HepG2 (cell line): Measurements from ENCODE around the gene IKZF3. TPM values are rescaled to one million over a fixed set of nuclear protein-coding genes. Genes with fewer than 3 reads are reported as not detected.

Source experiments
- ATAC-seq: fragments of 200-7000 bp; cut with Tn5 transposase; 3 replicates; pipeline ENCODE4 v1.9.1; 2020; ENCODE audit warnings: mild to moderate bottlenecking, moderate library complexity
- BruUV-seq: library from RNA; stranded (reverse); fragments of 400-500 nt; replicated peaks from 2 replicates; lab custom pipeline; 2021; lab: Mats Ljungman, UMichigan
- CTCF ChIA-PET: fragments of 300-600 bp; formaldehyde crosslinking; extraction: SDS; loops from one replicate; lab custom pipeline; 2021; ENCODE audit warnings: low total read pairs, inconsistent platforms, low intra/inter-chr PET ratio; lab: Yijun Ruan, JAX
- POLR2A ChIA-PET: fragments of 350-600 bp; sonication (Branson Sonifier 250); formaldehyde crosslinking; loops from one replicate; lab custom pipeline; 2020; ENCODE audit warnings: antibody characterized with exemption, inconsistent platforms; lab: Yijun Ruan, JAX
- DNase-seq: peaks from one replicate; pipeline ENCODE4 v3.0.0-alpha.2; 2015; ENCODE audit warnings: low spot score
- FAIRE-seq: peaks from 3 replicates; lab custom pipeline; 2011; peaks lifted over from hg19 to GRCh38; lab: Jason Lieb, UNC
- H2AFZ ChIP-seq: one replicate; pipeline ENCODE4 v1.6.1; 2011; ENCODE audit warnings: low read length, inconsistent platforms
- H3K27ac ChIP-seq: fragments of 300-600 bp; 3 replicates; pipeline ENCODE4 v1.8.0; 2011; ENCODE audit warnings: mixed run types, mild to moderate bottlenecking, mixed read lengths, low read length, inconsistent platforms; ENCODE audit not compliant: insufficient read depth; ENCODE audit errors: extremely low read length
- H3K27me3 ChIP-seq, 2 experiments: fragments of 200-600 bp in 1 of 2; 2 replicates in 1 of 2; 3 replicates in 1 of 2; pipeline versions ENCODE4 v1.6.0 to v1.8.0; 2011; ENCODE audit warnings: low read length in 2 of 2, mild to moderate bottlenecking in 2 of 2, moderate library complexity in 2 of 2, inconsistent platforms in 1 of 2; ENCODE audit not compliant: insufficient read depth in 2 of 2, control insufficient read depth in 1 of 2
- H3K36me3 ChIP-seq, 2 experiments: fragments of 200-600 bp in 1 of 2; replicated peaks in 1 of 2; 2 replicates in 1 of 2; 3 replicates in 1 of 2; pipeline versions ENCODE4 v1.5.1 to v1.8.0; 2011; ENCODE audit warnings: low read length in 2 of 2, inconsistent platforms in 1 of 2; ENCODE audit not compliant: insufficient read depth in 2 of 2, control insufficient read depth in 1 of 2
- H3K4me1 ChIP-seq: 2 replicates; pipeline ENCODE4 v1.5.1; 2012; ENCODE audit warnings: low read length, inconsistent platforms; ENCODE audit not compliant: insufficient read depth
- H3K4me2 ChIP-seq: 2 replicates; pipeline ENCODE4 v1.6.0; 2011; ENCODE audit warnings: low read depth, low read length, inconsistent platforms
- H3K4me3 ChIP-seq, 3 experiments: fragments of 200-600 bp in 1 of 3; sonication (generic), shearing (Covaris generic) in 1 of 3; replicated peaks in 1 of 3; 2 replicates each; pipeline ENCODE4 v1.5.1; 2011 to 2016; ENCODE audit warnings: low read length in 3 of 3, inconsistent platforms in 2 of 3, low read depth in 2 of 3, mild to moderate bottlenecking in 2 of 3, control low read depth in 1 of 3, mixed read lengths in 1 of 3; ENCODE audit not compliant: insufficient read depth in 1 of 3
- H3K79me2 ChIP-seq: one replicate; pipeline ENCODE4 v1.6.1; 2011; ENCODE audit warnings: low read length, inconsistent platforms; ENCODE audit not compliant: insufficient read depth
- H3K9ac ChIP-seq: 2 replicates; pipeline ENCODE4 v1.6.0; 2011; ENCODE audit warnings: mild to moderate bottlenecking, low read depth, low read length, inconsistent platforms; ENCODE audit not compliant: insufficient read depth
- H3K9me3 ChIP-seq: 2 replicates; pipeline ENCODE4 v1.5.1; 2012; ENCODE audit warnings: mild to moderate bottlenecking, low read length
- H4K20me1 ChIP-seq: 2 replicates; pipeline ENCODE4 v1.6.0; 2011; ENCODE audit warnings: inconsistent platforms, mild to moderate bottlenecking, low read length, moderate library complexity; ENCODE audit not compliant: insufficient read depth
- HOMEZ ChIP-seq: IDR thresholded peaks from 2 replicates; pipeline ENCODE4 v1.6.1; 2016; ENCODE audit warnings: low read depth
- KDM4B ChIP-seq: sonication (generic); formaldehyde crosslinking; IDR thresholded peaks from 2 replicates; pipeline ENCODE4 v1.4.0; 2020; ENCODE audit warnings: missing genetic modification reagents
- NRL ChIP-seq: sonication (generic); formaldehyde crosslinking; IDR thresholded peaks from 2 replicates; pipeline ENCODE4 v1.5.0; 2020; ENCODE audit warnings: missing genetic modification reagents, mild to moderate bottlenecking, moderate library complexity, borderline replicate concordance
- SIX4 ChIP-seq: sonication (generic); formaldehyde crosslinking; IDR thresholded peaks from 2 replicates; pipeline ENCODE4 v1.4.0; 2020; ENCODE audit warnings: missing genetic modification reagents
- STAT5B ChIP-seq: sonication (generic); formaldehyde crosslinking; IDR thresholded peaks from 2 replicates; pipeline ENCODE4 v1.4.0; 2020; ENCODE audit warnings: missing genetic modification reagents
- TCF7 ChIP-seq: sonication (generic); IDR thresholded peaks from 2 replicates; pipeline ENCODE4 v1.6.1; 2016; ENCODE audit warnings: antibody characterized with exemption, low read depth
- THAP9 ChIP-seq: sonication (generic); formaldehyde crosslinking; IDR thresholded peaks from 2 replicates; pipeline ENCODE4; 2020; ENCODE audit warnings: missing genetic modification reagents, mild to moderate bottlenecking, borderline replicate concordance
- ZNF20 ChIP-seq: sonication (generic); formaldehyde crosslinking; IDR thresholded peaks from 2 replicates; pipeline ENCODE4 v1.4.0; 2020; ENCODE audit warnings: mild to moderate bottlenecking, moderate library complexity, missing genetic modification reagents
- ZNF652 ChIP-seq: IDR thresholded peaks from 2 replicates; pipeline ENCODE4 v1.6.1; 2016; ENCODE audit warnings: low read depth, borderline replicate concordance
- ZNF687 ChIP-seq: sonication (generic); formaldehyde crosslinking; IDR thresholded peaks from 2 replicates; pipeline ENCODE4 v1.5.1; 2020; ENCODE audit warnings: mild to moderate bottlenecking, missing genetic modification reagents, moderate library complexity
- ZNF713 ChIP-seq: sonication (generic); formaldehyde crosslinking; IDR thresholded peaks from 2 replicates; pipeline ENCODE4 v1.4.0; 2020; ENCODE audit warnings: mild to moderate bottlenecking, missing genetic modification reagents
- ZNF800 ChIP-seq: sonication (generic); formaldehyde crosslinking; IDR thresholded peaks from 2 replicates; pipeline ENCODE4 v1.4.0; 2020; ENCODE audit warnings: missing genetic modification reagents
- WGBS: methylation state at CpG from one replicate; pipeline ENCODE4 v1.1.6; 2017; ENCODE audit warnings: low lambda C conversion rate; 5-methylcytosine and 5-hydroxymethylcytosine counted together
- in situ Hi-C: cut with HindIII; loops from 2 replicates; pipeline ENCODE4 v1.10.0; 2017; ENCODE audit warnings: low pct_unique_long_range_greater_than_20kb; ENCODE audit not compliant: extremely low pct_ligation_motif_present
- intact Hi-C: fragments of 100-400 bp; cut with micrococcal nuclease; formaldehyde crosslinking; loops from one replicate; pipeline ENCODE4 v1.10.0; 2022; ENCODE audit not compliant: unreplicated experiment
- polyA plus RNA-seq, 8 experiments: library from polyadenylated mRNA; depleted of rRNA in 3 of 8; stranded (reverse) in 7 of 8; unstranded in 1 of 8; fragments of >200 nt; fragmentation: Illumina TruSeq in 4 of 8; extraction: Trizol in 4 of 8; gene quantifications; 2 replicates each; pipeline versions ENCODE4 v1.2.1 to v1.2.3, GENCODE V29; 2011 to 2016; ENCODE audit warnings: low read depth in 4 of 8, missing spikeins in 1 of 8, mixed read lengths in 1 of 8; ENCODE audit not compliant: insufficient read depth in 1 of 8
- total RNA-seq, 5 experiments: library from RNA; depleted of rRNA; stranded (reverse); fragments of >200 nt; fragmentation: Illumina TruSeq; extraction: Trizol; gene quantifications; 2 replicates each; pipeline ENCODE4 v1.2.3, GENCODE V29; 2016; ENCODE audit warnings: low read depth in 1 of 5

IKZF3 gene
- total and polyA plus RNA-seq, 2 of the 13 experiments (the other 11 are each of a cell fraction or from before 2014, with no cell fraction given), result not detected

GRCh38 chr17:39747745-39748144 is 116.4 kb downstream of the IKZF3 start:
- intact Hi-C loops, result no loop called here
- in situ Hi-C loops, result no loop called here
- FAIRE-seq (no peak), DNase-seq (no peak), ATAC-seq (no peak)
- Histone ChIP-seq H3K9me3 (no peaks in the 10 kb centered on the region), H3K4me2 (no peak overlapping the region), H4K20me1 (no peaks in the 10 kb centered on the region; the same call in 1 of the 2 replicates), H3K9ac (no peak overlapping the region), H3K4me1 (peaks cover 47% of the 10 kb centered on the region), H3K79me2 (peaks cover 2% of the 10 kb centered on the region), H3K4me3 (no peak overlapping the region), H3K27ac (no peak overlapping the region), H2AFZ (no peak overlapping the region), H3K27me3 (no peaks in the 10 kb centered on the region), H3K36me3 (peaks cover 34 to 42% of the 10 kb centered on the region in 2 experiments)
- ChIA-PET POLR2A (interaction anchor here (4.6 to 5.2 kb wide), 3 partner anchors 8 to 52 kb away, joined by 22 to 79 read pairs (median 33); no protein-coding TSS in a partner anchor), CTCF (interaction anchor here (1.3 kb wide), 1 partner anchor 126 kb away, joined by 4 read pairs; no protein-coding TSS in a partner anchor)
- no TSS peak for BruUV-seq
- WGBS, result 93% methylated on average over 2 of the region's 4 CpGs
- no peak for TF ChIP-seq STAT5B (CRISPR knock-in tag)
- TF ChIP-seq KDM4B (CRISPR knock-in tag), result no peak
- TF ChIP-seq HOMEZ, result no peak
- TF ChIP-seq SIX4, result no peak
- TF ChIP-seq ZNF20 (CRISPR knock-in tag), result no peak
- no peak for TF ChIP-seq THAP9 (CRISPR knock-in tag)
- no peak for TF ChIP-seq ZNF713 (CRISPR knock-in tag)
- no peak for TF ChIP-seq ZNF652 (CRISPR knock-in tag)
- no peak for TF ChIP-seq ZNF687
- TF ChIP-seq ZNF800 (CRISPR knock-in tag), result 0 out of 2 replicates have a peak, but pooled peaks have one; percentile 27
- 0 out of 2 replicates have a peak, but pooled peaks have one; percentile 22 for TF ChIP-seq NRL (CRISPR knock-in tag)
- TF ChIP-seq TCF7, result no peak
